ENCODE measurements around the gene OVOL2. TPM values are rescaled to one million over a fixed set of nuclear protein-coding genes. Genes with fewer than 3 reads are reported as not detected.

The OVOL2 gene
- total and polyA plus RNA-seq, 4 donors: 0.13 to 0.17 TPM; not detected in 2

GRCh38 chr20:18066421-18067333 lies 9.0 kb upstream of the OVOL2 start:
- H3K4me3 ChIP-seq (ENCODE audit: low read depth in 1 of 3, low read length in 3 of 3): no peak overlapping the region
- TF ChIP-seq FOXA2 (IDR thresholded peaks at IDR 0.05): no peak
- no peak for TF ChIP-seq MAX (IDR thresholded peaks at IDR 0.05)
- no peak for TF ChIP-seq SP1 (IDR thresholded peaks at IDR 0.05)
- no peak for TF ChIP-seq FOXA1 (IDR thresholded peaks at IDR 0.05)
- no peak for TF ChIP-seq ATF3 (IDR thresholded peaks at IDR 0.05)
- no peak for TF ChIP-seq RAD21 (IDR thresholded peaks at IDR 0.05)
- no peak for TF ChIP-seq ZBTB33 (IDR thresholded peaks at IDR 0.05)
- no peak for TF ChIP-seq CTCF (IDR thresholded peaks at IDR 0.05; ENCODE audit: low read depth, low read length, missing input control)
- TF ChIP-seq HNF4G (IDR thresholded peaks at IDR 0.05): no peak
- no peak for TF ChIP-seq EGR1 (IDR thresholded peaks at IDR 0.05; ENCODE audit: low read depth in 2 of 2)
- TF ChIP-seq YY1 (IDR thresholded peaks at IDR 0.05): no peak
- no peak for TF ChIP-seq JUND (IDR thresholded peaks at IDR 0.05)
- TF ChIP-seq REST (IDR thresholded peaks at IDR 0.05): no peak
- no peak for TF ChIP-seq NR2F2 (IDR thresholded peaks at IDR 0.05)
- TF ChIP-seq RXRA (IDR thresholded peaks at IDR 0.05): no peak
- no peak for TF ChIP-seq TAF1 (conservative IDR thresholded peaks at IDR 0.05)

More at GRCh38 chr20:18066421-18067333, 9.0 kb upstream of the OVOL2 start:
- 76% methylated on average over 13 of the region's 13 CpGs for WGBS
- H3K4me1 ChIP-seq (ENCODE audit: control insufficient read depth in 4 of 4, insufficient read depth in 4 of 4, low read length in 3 of 4): peaks cover 0 to 2% (median 0%) of the 10 kb centered on the region in 4 donors
- no peaks in the 10 kb centered on the region for H3K9me3 ChIP-seq (ENCODE audit: control insufficient read depth in 4 of 4, low read length in 3 of 4)
- no peak overlapping the region for H3K9ac ChIP-seq (ENCODE audit: low read depth in 1 of 2, low read length in 2 of 2)
- DNase-seq (ENCODE audit: low spot score): no peak
- H3K27ac ChIP-seq (ENCODE audit: low read depth in 1 of 2, low read length in 2 of 2): no peak overlapping the region
- no peaks in the 10 kb centered on the region for H3K36me3 ChIP-seq (ENCODE audit: control insufficient read depth in 4 of 4, insufficient read depth in 3 of 4, low read depth in 1 of 4, low read length in 3 of 4)
- no peaks in the 10 kb centered on the region for H3K27me3 ChIP-seq (ENCODE audit: control insufficient read depth in 4 of 4, insufficient read depth in 4 of 4, low read length in 3 of 4)
